HCT116 (cell line): Measurements from ENCODE around the gene FAM168A.

Experiments used
- EGR1 ChIP-seq: IDR thresholded peaks from 2 replicates; pipeline ENCODE4 v1.6.1; 2012; ENCODE audit warnings: low read depth
- EZH2 ChIP-seq: fragments of 200-600 bp; sonication (generic); IDR thresholded peaks from 2 replicates; pipeline ENCODE4 v1.6.1; 2017; ENCODE audit warnings: antibody characterized with exemption, mixed run types
- EZH2phosphoT487 ChIP-seq: fragments of 200-600 bp; IDR thresholded peaks from 2 replicates; pipeline ENCODE4 v1.6.1; 2018; ENCODE audit warnings: antibody characterized with exemption, borderline replicate concordance
- FOSL1 ChIP-seq: IDR thresholded peaks from 2 replicates; pipeline ENCODE4 v1.6.1; 2012; ENCODE audit warnings: low read depth
- POLR2A ChIP-seq: IDR thresholded peaks from 2 replicates; pipeline ENCODE4 v1.7.0; 2011; ENCODE audit warnings: borderline replicate concordance; ENCODE audit not compliant: insufficient read depth, insufficient read length; ENCODE audit errors: extremely low read depth
- POLR2AphosphoS5 ChIP-seq: IDR thresholded peaks from 2 replicates; pipeline ENCODE4 v1.6.1; 2011; ENCODE audit warnings: mild to moderate bottlenecking, low read depth, low read length, moderate library complexity
- RAD21 ChIP-seq: IDR thresholded peaks from 2 replicates; pipeline ENCODE4 v1.6.1; 2012; ENCODE audit warnings: low read depth, mild to moderate bottlenecking
- SIN3A ChIP-seq: IDR thresholded peaks from 2 replicates; pipeline ENCODE4 v1.6.1; 2012; ENCODE audit warnings: low read depth
- SRF ChIP-seq: IDR thresholded peaks from 2 replicates; pipeline ENCODE4 v1.6.1; 2012; ENCODE audit warnings: low read depth
- ZFX ChIP-seq: fragments of 450-650 bp; IDR thresholded peaks from 2 replicates; pipeline ENCODE4 v1.6.1; 2017
- ZNF274 ChIP-seq: fragments of 200-500 bp; sonication (Bioruptor generic); IDR thresholded peaks from 2 replicates; pipeline ENCODE4 v1.6.1; 2014; ENCODE audit warnings: mild to moderate bottlenecking, low read depth, low read length, inconsistent platforms
- TF ChIP-seq, protein P1 (sequence below), 3 experiments: fragments of 200-600 bp in 1 of 3; sonication (generic) in 1 of 3; IDR thresholded peaks in 2 of 3; conservative IDR thresholded peaks in 1 of 3; 2 replicates each; pipeline ENCODE4 v1.5.1; 2012 to 2017; ENCODE audit warnings: low read depth in 2 of 3, low read length in 2 of 3, antibody characterized with exemption in 1 of 3, borderline replicate concordance in 1 of 3, control low read depth in 1 of 3, mild to moderate bottlenecking in 1 of 3, mixed read lengths in 1 of 3, mixed run types in 1 of 3, moderate library complexity in 1 of 3; ENCODE audit not compliant: insufficient read depth in 1 of 3
- TF ChIP-seq, protein P2 (sequence below): IDR thresholded peaks from 2 replicates; pipeline ENCODE4 v1.6.1; 2012
- TF ChIP-seq, protein P3 (sequence below): IDR thresholded peaks from 2 replicates; pipeline ENCODE4 v1.6.1; 2012; ENCODE audit warnings: low read depth

DNA sequence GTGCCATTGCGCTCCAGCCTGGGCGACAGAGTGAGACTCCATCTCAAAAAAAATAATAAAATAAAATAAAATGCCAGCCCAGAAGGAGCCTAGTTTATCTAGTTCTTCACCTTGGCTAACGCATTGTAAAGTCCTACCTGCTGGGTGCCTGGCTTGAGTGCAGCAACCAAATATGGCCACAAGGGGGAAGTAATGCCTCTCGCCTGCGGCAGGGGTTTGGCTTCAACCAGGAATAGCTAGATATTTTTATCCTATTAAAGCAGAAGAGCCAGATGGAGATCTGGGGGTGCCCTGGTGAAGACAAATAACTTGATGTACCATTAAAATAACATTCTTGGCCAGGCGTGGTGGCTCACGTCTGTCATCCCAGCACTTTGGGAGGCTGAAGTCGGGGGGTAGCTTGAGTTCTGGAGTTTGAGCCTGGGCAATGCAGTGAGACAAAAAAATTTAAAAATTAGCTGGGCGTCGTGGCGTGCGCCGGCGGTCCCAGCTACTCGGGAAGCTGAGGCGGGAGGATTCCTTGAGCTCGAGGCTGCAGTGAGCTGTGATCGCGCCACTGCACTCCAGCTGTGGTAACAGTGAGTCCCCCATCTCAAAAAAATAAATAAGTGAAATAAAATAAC is 27.9 kb upstream of the FAM168A start:
- TF ChIP-seq ZFX (no peak), EZH2phosphoT487 (no peak), ZNF274 (no peak), SIN3A (no peak), POLR2AphosphoS5 (no peak), SRF (no peak), POLR2A (no peak), FOSL1 (no peak), EZH2 (no peak), RAD21 (peak; percentile 92), EGR1 (no peak)
- TF ChIP-seq, protein P1, sequence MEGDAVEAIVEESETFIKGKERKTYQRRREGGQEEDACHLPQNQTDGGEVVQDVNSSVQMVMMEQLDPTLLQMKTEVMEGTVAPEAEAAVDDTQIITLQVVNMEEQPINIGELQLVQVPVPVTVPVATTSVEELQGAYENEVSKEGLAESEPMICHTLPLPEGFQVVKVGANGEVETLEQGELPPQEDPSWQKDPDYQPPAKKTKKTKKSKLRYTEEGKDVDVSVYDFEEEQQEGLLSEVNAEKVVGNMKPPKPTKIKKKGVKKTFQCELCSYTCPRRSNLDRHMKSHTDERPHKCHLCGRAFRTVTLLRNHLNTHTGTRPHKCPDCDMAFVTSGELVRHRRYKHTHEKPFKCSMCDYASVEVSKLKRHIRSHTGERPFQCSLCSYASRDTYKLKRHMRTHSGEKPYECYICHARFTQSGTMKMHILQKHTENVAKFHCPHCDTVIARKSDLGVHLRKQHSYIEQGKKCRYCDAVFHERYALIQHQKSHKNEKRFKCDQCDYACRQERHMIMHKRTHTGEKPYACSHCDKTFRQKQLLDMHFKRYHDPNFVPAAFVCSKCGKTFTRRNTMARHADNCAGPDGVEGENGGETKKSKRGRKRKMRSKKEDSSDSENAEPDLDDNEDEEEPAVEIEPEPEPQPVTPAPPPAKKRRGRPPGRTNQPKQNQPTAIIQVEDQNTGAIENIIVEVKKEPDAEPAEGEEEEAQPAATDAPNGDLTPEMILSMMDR (IDR thresholded peaks at IDR 0.05 in 2 of 3, conservative IDR thresholded peaks at IDR 0.05 in 1 of 3; ENCODE audit: borderline replicate concordance in 1 of 3, insufficient read depth in 1 of 3, low read depth in 2 of 3, low read length in 2 of 3), result peak; percentile 79 to 95 (median 93)
- TF ChIP-seq, protein P2, sequence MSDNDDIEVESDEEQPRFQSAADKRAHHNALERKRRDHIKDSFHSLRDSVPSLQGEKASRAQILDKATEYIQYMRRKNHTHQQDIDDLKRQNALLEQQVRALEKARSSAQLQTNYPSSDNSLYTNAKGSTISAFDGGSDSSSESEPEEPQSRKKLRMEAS, result no peak
- TF ChIP-seq, protein P3, sequence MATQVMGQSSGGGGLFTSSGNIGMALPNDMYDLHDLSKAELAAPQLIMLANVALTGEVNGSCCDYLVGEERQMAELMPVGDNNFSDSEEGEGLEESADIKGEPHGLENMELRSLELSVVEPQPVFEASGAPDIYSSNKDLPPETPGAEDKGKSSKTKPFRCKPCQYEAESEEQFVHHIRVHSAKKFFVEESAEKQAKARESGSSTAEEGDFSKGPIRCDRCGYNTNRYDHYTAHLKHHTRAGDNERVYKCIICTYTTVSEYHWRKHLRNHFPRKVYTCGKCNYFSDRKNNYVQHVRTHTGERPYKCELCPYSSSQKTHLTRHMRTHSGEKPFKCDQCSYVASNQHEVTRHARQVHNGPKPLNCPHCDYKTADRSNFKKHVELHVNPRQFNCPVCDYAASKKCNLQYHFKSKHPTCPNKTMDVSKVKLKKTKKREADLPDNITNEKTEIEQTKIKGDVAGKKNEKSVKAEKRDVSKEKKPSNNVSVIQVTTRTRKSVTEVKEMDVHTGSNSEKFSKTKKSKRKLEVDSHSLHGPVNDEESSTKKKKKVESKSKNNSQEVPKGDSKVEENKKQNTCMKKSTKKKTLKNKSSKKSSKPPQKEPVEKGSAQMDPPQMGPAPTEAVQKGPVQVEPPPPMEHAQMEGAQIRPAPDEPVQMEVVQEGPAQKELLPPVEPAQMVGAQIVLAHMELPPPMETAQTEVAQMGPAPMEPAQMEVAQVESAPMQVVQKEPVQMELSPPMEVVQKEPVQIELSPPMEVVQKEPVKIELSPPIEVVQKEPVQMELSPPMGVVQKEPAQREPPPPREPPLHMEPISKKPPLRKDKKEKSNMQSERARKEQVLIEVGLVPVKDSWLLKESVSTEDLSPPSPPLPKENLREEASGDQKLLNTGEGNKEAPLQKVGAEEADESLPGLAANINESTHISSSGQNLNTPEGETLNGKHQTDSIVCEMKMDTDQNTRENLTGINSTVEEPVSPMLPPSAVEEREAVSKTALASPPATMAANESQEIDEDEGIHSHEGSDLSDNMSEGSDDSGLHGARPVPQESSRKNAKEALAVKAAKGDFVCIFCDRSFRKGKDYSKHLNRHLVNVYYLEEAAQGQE, result no peak
